ENCODE data around the gene HNRNPC.
"Not testable (repeated sequence)": the region's sequence is repeated elsewhere in the genome, so short reads cannot be mapped to it uniquely, and the experiment has no call there.

Gene HNRNPC

DNA sequence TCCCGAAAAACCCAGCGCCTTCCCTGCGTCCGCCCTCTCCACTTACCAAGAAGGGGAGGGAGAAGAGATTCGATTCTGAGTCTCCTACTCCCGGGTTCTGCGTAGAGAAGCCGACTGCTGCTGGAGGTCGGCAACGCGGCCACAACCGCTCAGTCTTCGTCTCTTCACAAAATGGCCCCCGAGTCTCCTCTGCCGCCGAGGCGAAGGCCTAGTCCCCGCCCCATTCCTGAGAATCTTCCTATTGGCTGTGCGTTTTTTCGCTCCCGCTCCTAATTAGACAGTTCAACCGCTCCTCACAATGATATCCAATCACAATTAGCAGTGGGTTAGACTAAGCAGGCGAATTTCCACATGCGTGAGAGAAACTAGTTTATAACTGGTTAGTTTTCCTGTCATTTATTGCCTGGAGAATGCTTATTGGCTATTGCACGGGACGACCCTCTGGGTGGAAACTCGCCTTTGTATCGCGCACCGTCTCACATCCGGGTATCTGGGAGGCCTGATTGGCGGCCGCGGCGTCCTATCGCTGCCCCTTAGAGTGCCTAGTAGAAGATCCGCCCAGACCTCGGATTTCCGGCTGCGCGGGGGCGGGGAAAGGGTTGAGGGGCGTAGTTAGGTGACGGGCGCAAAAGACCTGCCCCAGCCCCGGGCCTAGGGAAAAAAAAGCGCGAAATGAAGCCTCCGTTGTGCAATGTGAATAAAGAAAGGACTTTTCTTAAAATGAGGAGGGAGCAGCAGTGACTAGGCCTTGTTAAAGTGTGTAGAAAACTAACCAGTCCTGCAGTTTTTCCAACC lies at the start of gene HNRNPC:
Gene HNRNPC, minus strand, starts transcription at position 191 of the 795 bp plus-strand sequence. CDS start 35,249 bp downstream, outside the sequence.
- peak within 1 kb of the TSS; percentile 90 to 100 for H3K4me3 ChIP-seq (ENCODE audit: low read length in 2 of 2)
- H3K4me1 ChIP-seq (ENCODE audit: control insufficient read depth in 2 of 2, insufficient read depth in 2 of 2, low read length in 2 of 2): peaks cover 16 to 27% of the 10 kb centered on the region in 2 donors
- no peaks in the 10 kb centered on the region for H3K27me3 ChIP-seq (ENCODE audit: control insufficient read depth in 2 of 2, insufficient read depth in 2 of 2, low read length in 2 of 2)
- H3K9ac ChIP-seq (ENCODE audit: low read depth in 1 of 2, low read length in 2 of 2): peak within 1 kb of the TSS; percentile 99 to 100
- H3K9me3 ChIP-seq (ENCODE audit: control insufficient read depth in 2 of 2, low read length in 2 of 2): no peaks in the 10 kb centered on the region
- peaks cover 3 to 8% of the 10 kb centered on the region in 2 donors for H3K36me3 ChIP-seq (ENCODE audit: control insufficient read depth in 2 of 2, insufficient read depth in 2 of 2, low read length in 2 of 2)
- H3K27ac ChIP-seq (ENCODE audit: low read depth in 2 of 2, low read length in 2 of 2): peak within 1 kb of the TSS; percentile 89 to 91

DNA sequence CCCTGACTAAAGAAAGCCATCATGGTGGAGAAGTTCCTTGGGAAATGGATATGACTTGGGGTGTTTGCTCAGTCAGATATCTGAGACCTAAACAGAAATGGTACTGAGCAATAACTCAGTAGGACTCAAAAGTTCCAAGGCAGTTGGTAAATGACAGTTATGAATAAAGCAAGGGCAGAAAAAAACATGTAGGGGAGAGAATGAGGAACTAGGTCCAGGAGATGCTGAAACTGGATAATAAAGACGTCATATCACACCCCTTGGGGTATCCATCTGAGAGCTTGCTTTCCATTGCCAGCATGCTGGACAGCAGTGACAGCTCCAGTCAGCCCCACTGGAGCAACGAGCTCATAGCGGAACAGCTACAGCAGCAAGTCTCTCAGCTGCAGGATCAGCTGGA lies 48.2 kb upstream of the HNRNPC start:
- no peaks in the 10 kb centered on the region for H3K4me1 ChIP-seq (ENCODE audit: control insufficient read depth in 2 of 2, insufficient read depth in 2 of 2, low read length in 2 of 2)
- no peak overlapping the region for H3K9ac ChIP-seq (ENCODE audit: low read depth in 1 of 2, low read length in 2 of 2)
- H3K9me3 ChIP-seq (ENCODE audit: control insufficient read depth in 2 of 2, low read length in 2 of 2): no peaks in the 10 kb centered on the region
- no peaks in the 10 kb centered on the region for H3K27me3 ChIP-seq (ENCODE audit: control insufficient read depth in 2 of 2, insufficient read depth in 2 of 2, low read length in 2 of 2)
- no peak overlapping the region for H3K4me3 ChIP-seq (ENCODE audit: low read length in 2 of 2)
- no peak overlapping the region for H3K27ac ChIP-seq (ENCODE audit: low read depth in 2 of 2, low read length in 2 of 2)
- H3K36me3 ChIP-seq (ENCODE audit: control insufficient read depth in 2 of 2, insufficient read depth in 2 of 2, low read length in 2 of 2): no peaks in the 10 kb centered on the region

DNA sequence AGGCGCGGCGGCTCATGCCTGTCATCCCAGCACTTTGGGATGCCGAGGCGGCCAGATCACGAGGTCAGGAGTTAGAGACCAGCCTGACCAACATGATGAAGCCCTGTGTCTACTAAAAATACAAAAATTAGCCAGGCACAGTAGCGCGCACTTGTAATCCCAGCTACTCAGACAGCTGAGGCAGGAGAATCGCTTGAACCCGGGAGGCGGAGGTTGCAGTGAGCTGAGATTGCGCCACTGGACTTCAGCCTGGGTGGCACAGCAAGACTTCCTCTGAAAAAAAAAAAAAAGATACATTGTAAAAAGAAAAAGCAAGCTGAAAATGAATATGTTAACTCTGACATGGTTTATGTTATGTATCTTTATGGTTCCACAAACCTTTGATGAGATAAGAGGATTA lies 44.3 kb upstream of the HNRNPC start:
- Histone ChIP-seq H3K4me1 (ENCODE audit: control insufficient read depth in 2 of 2, insufficient read depth in 2 of 2, low read length in 2 of 2) (peaks cover 4 to 5% of the 10 kb centered on the region in 2 donors), H3K4me3 (ENCODE audit: low read length in 2 of 2) (no peak overlapping the region)

DNA sequence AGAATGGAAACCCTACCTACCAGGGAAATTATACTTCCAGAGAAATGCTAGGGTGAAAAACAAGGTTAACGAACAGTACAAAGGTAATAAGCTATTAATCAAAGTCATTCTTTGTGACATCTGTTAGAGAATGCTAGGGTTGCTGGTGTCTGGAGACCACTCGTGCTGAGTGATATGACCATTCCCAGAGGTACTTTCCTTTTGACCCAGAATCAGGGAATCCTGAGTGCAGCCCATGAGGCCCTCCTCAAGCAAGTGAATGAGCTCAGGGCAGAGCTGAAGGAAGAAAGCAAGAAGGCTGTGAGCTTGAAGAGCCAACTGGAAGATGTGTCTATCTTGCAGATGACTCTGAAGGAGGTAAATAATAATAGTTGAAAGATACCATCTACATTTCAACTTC lies 42.4 kb upstream of the HNRNPC start:
- Histone ChIP-seq H3K27me3 (ENCODE audit: control insufficient read depth in 2 of 2, insufficient read depth in 2 of 2, low read length in 2 of 2) (no peaks in the 10 kb centered on the region), H3K9ac (ENCODE audit: low read depth in 1 of 2, low read length in 2 of 2) (no peak overlapping the region), H3K36me3 (ENCODE audit: control insufficient read depth in 2 of 2, insufficient read depth in 2 of 2, low read length in 2 of 2) (no peaks in the 10 kb centered on the region), H3K9me3 (ENCODE audit: control insufficient read depth in 2 of 2, low read length in 2 of 2) (no peaks in the 10 kb centered on the region), H3K4me1 (ENCODE audit: control insufficient read depth in 2 of 2, insufficient read depth in 2 of 2, low read length in 2 of 2) (peaks cover 10 to 14% of the 10 kb centered on the region in 2 donors), H3K4me3 (ENCODE audit: low read length in 2 of 2) (no peak overlapping the region), H3K27ac (ENCODE audit: low read depth in 2 of 2, low read length in 2 of 2) (no peak overlapping the region)

More for the DNA sequence above, 44.3 kb upstream of the HNRNPC start:
- no peaks in the 10 kb centered on the region for H3K36me3 ChIP-seq (ENCODE audit: control insufficient read depth in 2 of 2, insufficient read depth in 2 of 2, low read length in 2 of 2)
- no peaks in the 10 kb centered on the region for H3K9me3 ChIP-seq (ENCODE audit: control insufficient read depth in 2 of 2, low read length in 2 of 2)
- H3K9ac ChIP-seq (ENCODE audit: low read depth in 1 of 2, low read length in 2 of 2): no peak overlapping the region
- H3K27me3 ChIP-seq (ENCODE audit: control insufficient read depth in 2 of 2, insufficient read depth in 2 of 2, low read length in 2 of 2): no peaks in the 10 kb centered on the region
- no peak overlapping the region for H3K27ac ChIP-seq (ENCODE audit: low read depth in 2 of 2, low read length in 2 of 2)

DNA sequence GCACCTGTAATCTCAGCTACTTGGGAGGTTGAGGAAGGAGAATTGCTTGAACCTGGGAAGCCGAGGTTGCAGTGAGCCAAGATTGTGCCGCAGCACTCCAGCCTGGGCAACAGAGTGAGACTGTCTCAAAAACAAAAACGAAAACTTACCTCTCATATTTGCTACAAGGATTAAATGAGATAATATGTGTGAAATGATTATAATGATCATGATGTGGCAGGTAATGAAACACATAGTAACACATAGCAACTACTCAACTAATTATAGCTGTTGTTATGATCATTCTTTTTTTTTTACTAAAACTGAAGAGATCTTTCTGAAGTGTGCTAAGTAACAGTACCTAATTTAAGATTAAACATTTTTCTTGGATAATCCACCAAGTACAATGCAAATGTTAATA lies 40.7 kb upstream of the HNRNPC start:
- H3K36me3 ChIP-seq (ENCODE audit: control insufficient read depth in 2 of 2, insufficient read depth in 2 of 2, low read length in 2 of 2): no peaks in the 10 kb centered on the region
- H3K9me3 ChIP-seq (ENCODE audit: control insufficient read depth in 2 of 2, low read length in 2 of 2): no peaks in the 10 kb centered on the region
- no peak overlapping the region for H3K4me3 ChIP-seq (ENCODE audit: low read length in 2 of 2)
- H3K9ac ChIP-seq (ENCODE audit: low read depth in 1 of 2, low read length in 2 of 2): no peak overlapping the region
- H3K4me1 ChIP-seq (ENCODE audit: control insufficient read depth in 2 of 2, insufficient read depth in 2 of 2, low read length in 2 of 2): peaks cover 10 to 14% of the 10 kb centered on the region in 2 donors
- no peak overlapping the region for H3K27ac ChIP-seq (ENCODE audit: low read depth in 2 of 2, low read length in 2 of 2)
- H3K27me3 ChIP-seq (ENCODE audit: control insufficient read depth in 2 of 2, insufficient read depth in 2 of 2, low read length in 2 of 2): no peaks in the 10 kb centered on the region

DNA sequence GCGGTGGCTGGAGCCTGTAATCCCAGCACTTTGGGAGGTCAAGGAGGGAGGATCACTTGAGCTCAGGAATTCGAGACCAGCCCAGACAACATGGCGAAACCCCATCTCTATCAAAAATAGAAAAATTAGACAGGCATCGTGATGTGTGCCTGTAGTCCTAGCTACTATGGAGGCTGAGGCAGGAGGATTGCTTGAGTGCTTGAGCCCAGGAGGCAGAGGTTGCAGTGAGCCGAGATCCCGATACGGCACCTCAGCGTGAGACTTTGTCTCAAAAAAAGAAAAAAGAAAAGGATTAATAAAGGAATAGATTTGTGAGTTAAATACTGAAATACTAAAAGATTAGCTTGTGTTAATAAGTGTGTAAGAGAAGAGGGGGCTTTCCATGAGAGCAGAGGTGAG lies 40.0 kb upstream of the HNRNPC start:
- Histone ChIP-seq H3K36me3 (ENCODE audit: control insufficient read depth in 2 of 2, insufficient read depth in 2 of 2, low read length in 2 of 2) (no peaks in the 10 kb centered on the region), H3K27me3 (ENCODE audit: control insufficient read depth in 2 of 2, insufficient read depth in 2 of 2, low read length in 2 of 2) (no peaks in the 10 kb centered on the region), H3K4me3 (ENCODE audit: low read length in 2 of 2) (peak overlapping the region; percentile 64 to 85), H3K9ac (ENCODE audit: low read depth in 1 of 2, low read length in 2 of 2) (peak overlapping the region; percentile 64 to 65), H3K9me3 (ENCODE audit: control insufficient read depth in 2 of 2, low read length in 2 of 2) (no peaks in the 10 kb centered on the region), H3K4me1 (ENCODE audit: control insufficient read depth in 2 of 2, insufficient read depth in 2 of 2, low read length in 2 of 2) (peaks cover 10 to 14% of the 10 kb centered on the region in 2 donors), H3K27ac (ENCODE audit: low read depth in 2 of 2, low read length in 2 of 2) (peak overlapping the region; percentile 64 to 77)

DNA sequence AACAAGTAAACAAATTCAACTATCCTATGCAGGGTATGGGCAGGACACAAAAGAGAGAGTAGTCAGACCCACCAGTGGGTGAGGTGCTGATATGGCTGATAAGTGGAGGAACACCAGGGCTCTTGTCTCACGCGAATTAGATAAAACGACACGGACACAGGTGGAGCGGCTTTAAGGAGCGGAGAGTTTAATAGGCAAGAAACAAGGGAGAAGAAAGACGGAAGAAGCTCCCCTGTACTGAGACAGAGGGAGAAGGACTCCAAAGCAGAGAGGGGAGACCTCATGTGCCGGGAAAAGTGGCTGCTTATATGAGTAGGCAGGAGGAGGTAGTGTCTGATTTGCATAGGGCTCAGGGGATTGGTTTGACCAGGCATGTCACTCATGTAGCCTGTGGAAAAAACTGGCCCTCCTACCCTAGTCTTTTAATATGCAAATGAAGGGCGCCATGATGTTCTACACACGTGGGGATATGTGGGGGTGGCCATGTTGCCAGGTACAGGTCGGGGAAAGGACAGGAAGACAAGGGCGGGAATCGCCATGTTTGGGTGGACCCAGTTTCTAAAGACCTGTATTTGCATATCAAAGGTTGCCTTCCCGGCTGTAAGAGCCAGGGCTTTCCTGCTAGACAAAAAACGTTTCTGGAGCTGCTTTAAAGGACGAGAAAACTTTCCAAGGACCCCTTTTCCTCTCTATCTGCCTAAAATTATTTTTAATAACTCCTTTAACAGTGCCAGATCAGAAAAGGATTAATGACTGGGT lies 39.4 kb upstream of the HNRNPC start:
- Histone ChIP-seq H3K9ac (ENCODE audit: low read depth in 1 of 2, low read length in 2 of 2) (peak overlapping the region; percentile 64 to 80), H3K9me3 (ENCODE audit: control insufficient read depth in 2 of 2, low read length in 2 of 2) (no peaks in the 10 kb centered on the region), H3K4me3 (ENCODE audit: low read length in 2 of 2) (peak overlapping the region; percentile 64 to 85), H3K4me1 (ENCODE audit: control insufficient read depth in 2 of 2, insufficient read depth in 2 of 2, low read length in 2 of 2) (peaks cover 10 to 14% of the 10 kb centered on the region in 2 donors), H3K27ac (ENCODE audit: low read depth in 2 of 2, low read length in 2 of 2) (peak overlapping the region; percentile 82 to 92), H3K36me3 (ENCODE audit: control insufficient read depth in 2 of 2, insufficient read depth in 2 of 2, low read length in 2 of 2) (no peaks in the 10 kb centered on the region), H3K27me3 (ENCODE audit: control insufficient read depth in 2 of 2, insufficient read depth in 2 of 2, low read length in 2 of 2) (no peaks in the 10 kb centered on the region)

DNA sequence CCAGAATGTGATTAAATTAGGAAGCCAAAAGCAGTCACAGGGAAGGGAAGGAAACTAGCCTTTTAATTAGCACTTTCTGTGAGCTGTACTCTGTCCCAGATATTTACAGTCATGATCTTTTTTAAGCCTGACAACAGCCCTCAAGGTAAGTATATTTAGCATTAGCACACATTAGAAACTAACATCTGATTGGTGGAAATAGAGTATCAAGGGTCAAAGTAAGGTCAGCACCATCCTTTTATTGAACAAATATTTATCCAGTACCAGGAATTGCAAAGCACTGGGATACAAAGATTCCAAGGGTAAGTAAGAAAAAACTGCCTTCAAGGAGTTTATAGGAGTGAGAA lies 38.9 kb upstream of the HNRNPC start:
- Histone ChIP-seq H3K27ac (ENCODE audit: low read depth in 2 of 2, low read length in 2 of 2) (peak overlapping the region; percentile 82 to 92), H3K9me3 (ENCODE audit: control insufficient read depth in 2 of 2, low read length in 2 of 2) (no peaks in the 10 kb centered on the region), H3K4me3 (ENCODE audit: low read length in 2 of 2) (peak overlapping the region; percentile 64 to 85), H3K36me3 (ENCODE audit: control insufficient read depth in 2 of 2, insufficient read depth in 2 of 2, low read length in 2 of 2) (no peaks in the 10 kb centered on the region), H3K27me3 (ENCODE audit: control insufficient read depth in 2 of 2, insufficient read depth in 2 of 2, low read length in 2 of 2) (no peaks in the 10 kb centered on the region), H3K4me1 (ENCODE audit: control insufficient read depth in 2 of 2, insufficient read depth in 2 of 2, low read length in 2 of 2) (peaks cover 10 to 14% of the 10 kb centered on the region in 2 donors), H3K9ac (ENCODE audit: low read depth in 1 of 2, low read length in 2 of 2) (peak overlapping the region; percentile 53 to 80)

DNA sequence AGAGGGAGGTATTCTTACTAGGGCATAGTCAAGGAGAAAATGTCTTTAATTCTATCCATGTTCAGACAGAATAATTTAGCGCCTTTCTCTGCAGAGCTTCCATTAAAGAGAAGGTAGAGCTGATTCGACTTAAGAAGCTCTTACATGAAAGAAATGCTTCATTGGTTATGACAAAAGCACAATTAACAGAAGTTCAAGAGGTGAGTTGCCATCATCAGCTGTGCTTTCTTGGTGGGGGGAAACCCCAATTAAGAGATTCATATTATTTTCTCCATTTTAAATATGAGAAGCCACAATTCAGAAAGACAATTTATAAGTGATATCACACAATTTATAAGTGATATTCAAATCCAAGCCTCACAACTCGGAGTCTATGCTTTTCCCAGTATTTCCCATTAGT lies 38.4 kb upstream of the HNRNPC start:
- H3K27ac ChIP-seq (ENCODE audit: low read depth in 2 of 2, low read length in 2 of 2): peak overlapping the region; percentile 82 to 92
- peak overlapping the region; percentile 64 to 85 for H3K4me3 ChIP-seq (ENCODE audit: low read length in 2 of 2)
- H3K4me1 ChIP-seq (ENCODE audit: control insufficient read depth in 2 of 2, insufficient read depth in 2 of 2, low read length in 2 of 2): peaks cover 10 to 14% of the 10 kb centered on the region in 2 donors
- H3K9me3 ChIP-seq (ENCODE audit: control insufficient read depth in 2 of 2, low read length in 2 of 2): no peaks in the 10 kb centered on the region
- no peaks in the 10 kb centered on the region for H3K27me3 ChIP-seq (ENCODE audit: control insufficient read depth in 2 of 2, insufficient read depth in 2 of 2, low read length in 2 of 2)
- peak overlapping the region; percentile 53 to 80 for H3K9ac ChIP-seq (ENCODE audit: low read depth in 1 of 2, low read length in 2 of 2)
- no peaks in the 10 kb centered on the region for H3K36me3 ChIP-seq (ENCODE audit: control insufficient read depth in 2 of 2, insufficient read depth in 2 of 2, low read length in 2 of 2)

DNA sequence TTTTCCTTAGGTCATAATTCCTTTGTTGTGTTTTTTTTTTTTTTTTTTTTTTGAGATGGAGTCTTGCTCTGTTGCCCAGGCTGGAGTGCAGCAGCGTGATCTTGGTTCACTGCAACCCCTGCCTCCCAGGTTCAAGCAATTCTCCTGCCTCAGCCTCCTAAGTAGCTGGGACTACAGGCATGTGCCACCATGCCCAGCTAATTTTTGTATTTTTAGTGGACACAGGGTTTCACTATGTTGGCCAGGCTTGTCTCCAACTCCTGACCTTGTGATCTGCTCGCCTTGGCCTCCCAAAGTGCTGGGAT lies 33.5 kb upstream of the HNRNPC start:
- not testable (repeated sequence) for H3K27ac ChIP-seq (ENCODE audit: low read depth in 2 of 2, low read length in 2 of 2); H3K4me3 ChIP-seq (ENCODE audit: low read length in 2 of 2); H3K27me3 ChIP-seq (ENCODE audit: control insufficient read depth in 2 of 2, insufficient read depth in 2 of 2, low read length in 2 of 2); H3K36me3 ChIP-seq (ENCODE audit: control insufficient read depth in 2 of 2, insufficient read depth in 2 of 2, low read length in 2 of 2); H3K9ac ChIP-seq (ENCODE audit: low read depth in 1 of 2, low read length in 2 of 2); H3K4me1 ChIP-seq (ENCODE audit: control insufficient read depth in 2 of 2, insufficient read depth in 2 of 2, low read length in 2 of 2); H3K9me3 ChIP-seq (ENCODE audit: control insufficient read depth in 2 of 2, low read length in 2 of 2)
